ENCODE results near the gene DYNLL1. TPM values are rescaled to one million over a fixed set of nuclear protein-coding genes. Genes with fewer than 3 reads are reported as not detected.

DYNLL1 gene
- total and polyA plus RNA-seq, 7 experiments from 2014 or later = 35.0 to 301 (median 75.5) TPM

DNA sequence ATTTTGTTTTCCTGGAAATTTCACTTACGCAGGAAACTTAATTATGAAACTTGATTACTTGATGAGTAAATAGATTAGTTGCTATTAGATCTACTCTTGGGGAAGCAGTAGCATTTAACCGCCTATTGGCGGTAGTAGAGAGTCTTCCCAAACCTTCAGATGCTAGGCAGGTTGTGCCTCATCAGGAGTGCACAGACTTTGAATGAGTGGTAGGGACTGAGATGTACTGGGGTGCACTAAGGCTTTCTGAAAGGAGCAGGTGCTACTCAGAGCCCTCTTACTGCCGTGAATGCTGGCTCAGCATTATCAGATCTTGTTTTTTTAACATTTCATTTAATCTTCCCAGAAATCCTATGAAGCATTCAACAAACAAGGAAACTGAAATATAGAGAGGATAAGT lies 41.9 kb upstream of the DYNLL1 start:
- H3K27ac Mint-ChIP-seq = peak overlapping the region in 3 of 9 donors; percentile 30 to 65 (median 42)
- H3K36me3 Mint-ChIP-seq = peaks cover 0 to 19% (median 8%) of the 10 kb centered on the region in 5 donors
- Histone ChIP-seq H3K36me3 (ENCODE audit: control insufficient read depth in 2 of 3, insufficient read depth in 3 of 3, low read length in 3 of 3) (peaks cover 3 to 49% (median 17%) of the 10 kb centered on the region in 3 experiments), H3K27me3 (ENCODE audit: control insufficient read depth in 2 of 2, insufficient read depth in 2 of 2, low read length in 2 of 2) (no peaks in the 10 kb centered on the region), H3K4me1 (ENCODE audit: control insufficient read depth in 2 of 2, insufficient read depth in 2 of 2, low read length in 2 of 2) (peaks cover 0 to 3% of the 10 kb centered on the region in 2 donors), H3K9me3 (ENCODE audit: control insufficient read depth in 2 of 3, low read length in 3 of 3) (no peaks in the 10 kb centered on the region), H3K27ac (ENCODE audit: low read depth, low read length) (no peak overlapping the region), H3K4me3 (ENCODE audit: low read length) (no peak overlapping the region)
- POLR2A ChIA-PET = interaction anchor here (0.6 kb wide), 1 partner anchor 8 kb away, joined by 3 read pairs; the partner anchor contains the start of genes GATC and TRIAP1
- peak; percentile 90 for ATAC-seq
- intact Hi-C loops (cut with micrococcal nuclease) = loop anchor here in 1 of 2 donors (1.0 to 2.0 kb wide), 2 partner anchors 15 kb away; partner anchors contain the start of gene SRSF9
- DNase-seq = peak in 4 of 9 donors; percentile 23 to 41 (median 28)
- CTCF ChIA-PET = interaction anchor here (1.2 to 2.0 kb wide), 2 partner anchors 15 to 151 kb away, joined by 3 to 5 read pairs; partner anchors contain the start of gene SIRT4
- H3K9me3 Mint-ChIP-seq = no peaks in the 10 kb centered on the region
- peaks cover 5 to 16% (median 8%) of the 10 kb centered on the region in 7 donors for H3K4me1 Mint-ChIP-seq
- H3K4me3 Mint-ChIP-seq = no peak overlapping the region
- no peaks in the 10 kb centered on the region for H3K27me3 Mint-ChIP-seq

DNA sequence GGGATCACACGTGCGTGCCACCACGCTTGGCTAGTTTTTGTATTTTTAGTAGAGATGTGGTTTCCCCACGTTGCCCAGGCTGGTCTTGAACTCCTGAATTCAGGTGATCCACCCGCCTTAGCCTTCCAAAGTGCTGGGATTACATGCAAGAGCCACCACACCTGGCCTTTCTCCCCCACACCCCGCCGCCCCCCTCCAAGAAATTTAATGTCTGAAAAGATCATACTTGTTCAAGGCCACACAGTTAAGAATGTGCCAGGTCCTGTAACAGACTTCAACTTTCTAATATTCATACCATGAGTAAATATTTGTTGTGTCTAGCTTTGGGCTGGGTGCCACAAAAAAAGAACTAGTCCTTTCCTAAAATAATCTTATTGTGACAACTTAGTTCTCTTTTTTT lies 40.6 kb upstream of the DYNLL1 start:
- H3K4me1 ChIP-seq (ENCODE audit: control insufficient read depth in 2 of 2, insufficient read depth in 2 of 2, low read length in 2 of 2) = no peaks in the 10 kb centered on the region
- no peak overlapping the region for H3K27ac ChIP-seq (ENCODE audit: low read depth, low read length)
- H3K4me3 ChIP-seq (ENCODE audit: low read length) = no peak overlapping the region
- peaks cover 0 to 22% (median 12%) of the 10 kb centered on the region in 5 donors for H3K36me3 Mint-ChIP-seq
- intact Hi-C loops (cut with micrococcal nuclease) = loop anchor here in 1 of 2 donors (2.0 kb wide), 1 partner anchor 13 kb away; the partner anchor contains the start of gene SRSF9
- H3K4me3 Mint-ChIP-seq = peak overlapping the region in 1 of 10 donors; percentile 45
- H3K4me1 Mint-ChIP-seq = peaks cover 0 to 19% (median 4%) of the 10 kb centered on the region in 7 donors
- no peak for DNase-seq
- H3K9me3 ChIP-seq (ENCODE audit: control insufficient read depth in 2 of 3, low read length in 3 of 3) = no peaks in the 10 kb centered on the region
- H3K27me3 Mint-ChIP-seq = no peaks in the 10 kb centered on the region
- ATAC-seq = no peak
- no peak overlapping the region for H3K27ac Mint-ChIP-seq
- no peaks in the 10 kb centered on the region for H3K9me3 Mint-ChIP-seq
- ChIA-PET POLR2A (interaction anchor here (1.2 kb wide), 1 partner anchor 13 kb away, joined by 4 read pairs; no protein-coding TSS in a partner anchor), CTCF (interaction anchor here (0.6 kb wide), 1 partner anchor 397 kb away, joined by 3 read pairs; no protein-coding TSS in a partner anchor)
- H3K36me3 ChIP-seq (ENCODE audit: control insufficient read depth in 2 of 3, insufficient read depth in 3 of 3, low read length in 3 of 3) = peaks cover 6 to 62% (median 25%) of the 10 kb centered on the region in 3 experiments
- H3K27me3 ChIP-seq (ENCODE audit: control insufficient read depth in 2 of 2, insufficient read depth in 2 of 2, low read length in 2 of 2) = no peaks in the 10 kb centered on the region

DNA sequence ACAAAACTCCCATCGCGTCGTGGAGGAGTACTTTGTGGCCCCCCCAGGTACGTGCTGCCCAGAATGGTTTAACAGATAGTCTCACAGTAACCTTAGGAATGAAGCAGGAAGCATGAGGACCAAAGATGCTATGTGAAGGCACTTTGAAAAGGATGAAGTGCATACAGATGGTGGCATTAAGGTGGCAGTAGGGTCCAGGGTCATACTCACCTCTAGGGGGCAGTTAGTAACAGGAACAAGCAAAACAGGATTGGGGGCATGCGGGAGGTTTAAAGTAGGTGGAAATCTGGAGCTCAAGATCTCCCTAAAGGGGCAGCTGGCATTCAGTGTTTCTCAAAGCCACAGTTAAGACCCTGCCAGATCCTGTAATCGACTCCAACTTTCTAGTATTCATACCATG lies 38.8 kb upstream of the DYNLL1 start:
- Histone ChIP-seq H3K4me3 (ENCODE audit: low read length) (no peak overlapping the region), H3K36me3 (ENCODE audit: control insufficient read depth in 2 of 3, insufficient read depth in 3 of 3, low read length in 3 of 3) (peaks cover 8 to 74% (median 35%) of the 10 kb centered on the region in 3 experiments), H3K4me1 (ENCODE audit: control insufficient read depth in 2 of 2, insufficient read depth in 2 of 2, low read length in 2 of 2) (no peaks in the 10 kb centered on the region), H3K9me3 (ENCODE audit: control insufficient read depth in 2 of 3, low read length in 3 of 3) (no peaks in the 10 kb centered on the region), H3K27me3 (ENCODE audit: control insufficient read depth in 2 of 2, insufficient read depth in 2 of 2, low read length in 2 of 2) (no peaks in the 10 kb centered on the region), H3K27ac (ENCODE audit: low read depth, low read length) (no peak overlapping the region)
- POLR2A ChIA-PET = interaction anchor here (0.6 to 2.9 kb wide), 4 partner anchors 10 to 1788 kb away, joined by 3 to 24 read pairs (median 3); partner anchors contain the start of gene SRSF9
- CTCF ChIA-PET = interaction anchor here (0.7 to 1.6 kb wide), 3 partner anchors 10 to 516 kb away, joined by 3 to 6 read pairs (median 5); no protein-coding TSS in a partner anchor
- no peaks in the 10 kb centered on the region for H3K27me3 Mint-ChIP-seq
- ATAC-seq = peak; percentile 40
- no peak for DNase-seq
- H3K27ac Mint-ChIP-seq = peak overlapping the region in 4 of 9 donors; percentile 9 to 72 (median 54)
- H3K4me1 Mint-ChIP-seq = peaks cover 0 to 21% (median 4%) of the 10 kb centered on the region in 7 donors
- peaks cover 0 to 27% (median 14%) of the 10 kb centered on the region in 5 donors for H3K36me3 Mint-ChIP-seq
- H3K4me3 Mint-ChIP-seq = no peak overlapping the region
- intact Hi-C loops (cut with micrococcal nuclease) = no loop called here
- no peaks in the 10 kb centered on the region for H3K9me3 Mint-ChIP-seq

DNA sequence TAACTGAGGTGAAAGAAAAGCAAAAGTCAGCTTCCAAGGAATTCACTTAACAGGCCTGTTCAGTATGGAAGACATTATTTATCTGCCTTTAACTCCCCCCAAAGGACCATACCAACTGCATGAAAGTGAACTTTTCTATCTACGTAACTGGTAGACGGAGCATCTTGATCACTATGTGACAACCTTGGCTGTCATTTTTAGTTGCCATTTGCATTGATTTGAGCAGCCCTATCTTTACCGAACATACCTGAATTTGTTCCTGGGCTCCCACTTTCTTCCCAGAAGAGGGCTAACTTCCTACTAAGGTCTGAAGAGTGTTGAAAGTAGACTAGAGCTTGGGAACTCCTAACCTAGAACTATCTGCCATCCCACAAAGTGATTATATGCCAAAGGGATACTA lies 35.8 kb upstream of the DYNLL1 start:
- Histone ChIP-seq H3K4me3 (ENCODE audit: low read length) (no peak overlapping the region), H3K9me3 (ENCODE audit: control insufficient read depth in 2 of 3, low read length in 3 of 3) (no peaks in the 10 kb centered on the region), H3K36me3 (ENCODE audit: control insufficient read depth in 2 of 3, insufficient read depth in 3 of 3, low read length in 3 of 3) (peaks cover 26 to 91% (median 56%) of the 10 kb centered on the region in 3 experiments), H3K4me1 (ENCODE audit: control insufficient read depth in 2 of 2, insufficient read depth in 2 of 2, low read length in 2 of 2) (no peaks in the 10 kb centered on the region), H3K27me3 (ENCODE audit: control insufficient read depth in 2 of 2, insufficient read depth in 2 of 2, low read length in 2 of 2) (no peaks in the 10 kb centered on the region), H3K27ac (ENCODE audit: low read depth, low read length) (no peak overlapping the region)
- ATAC-seq = no peak
- peaks cover under 1 to 46% (median 19%) of the 10 kb centered on the region in 5 donors for H3K36me3 Mint-ChIP-seq
- no peak overlapping the region for H3K4me3 Mint-ChIP-seq
- H3K27ac Mint-ChIP-seq = no peak overlapping the region
- intact Hi-C loops (cut with micrococcal nuclease) = no loop called here
- ChIA-PET POLR2A (interaction anchor here (2.1 kb wide), 1 partner anchor 14 kb away, joined by 6 read pairs; the partner anchor contains the start of genes GATC and TRIAP1), CTCF (interaction anchor here (0.6 to 2.3 kb wide), 2 partner anchors 9 to 61 kb away, joined by 3 to 6 read pairs; partner anchors contain the start of gene SRSF9)
- no peaks in the 10 kb centered on the region for H3K27me3 Mint-ChIP-seq
- DNase-seq = no peak
- peaks cover 1 to 20% (median 5%) of the 10 kb centered on the region in 7 donors for H3K4me1 Mint-ChIP-seq
- no peaks in the 10 kb centered on the region for H3K9me3 Mint-ChIP-seq

DNA sequence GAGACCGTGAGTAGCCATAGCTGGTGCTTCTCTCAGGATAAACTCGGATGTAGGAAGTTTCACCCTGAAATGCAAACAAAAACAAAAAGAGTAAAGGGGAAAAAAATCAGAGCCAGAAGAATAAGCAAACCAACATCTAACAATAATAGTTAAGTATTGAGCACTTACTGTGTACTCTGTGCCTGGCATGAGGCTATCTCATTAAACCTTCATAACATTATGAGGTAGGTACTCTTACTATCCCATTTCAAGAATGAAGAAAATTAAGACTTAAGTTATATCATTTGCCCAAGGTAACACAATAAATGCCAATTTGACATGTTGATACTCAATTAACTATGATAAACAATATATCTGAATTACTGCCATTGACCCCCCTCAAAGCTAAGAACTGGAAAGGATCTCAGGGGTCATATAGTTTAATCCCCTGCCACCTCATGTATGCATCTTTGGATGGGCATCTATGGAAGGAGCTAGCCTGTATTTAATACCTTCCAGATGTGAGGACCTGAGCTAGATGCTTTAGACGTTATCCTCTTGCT lies 33.7 kb upstream of the DYNLL1 start:
- POLR2A ChIA-PET = interaction anchor here (0.6 to 1.8 kb wide), 3 partner anchors 10 to 222 kb away, joined by 3 to 6 read pairs (median 6); no protein-coding TSS in a partner anchor
- Mint-ChIP-seq H3K36me3 (peaks cover 4 to 44% (median 15%) of the 10 kb centered on the region in 5 donors), H3K27me3 (no peaks in the 10 kb centered on the region), H3K4me1 (peaks cover 12 to 26% (median 24%) of the 10 kb centered on the region in 7 donors), H3K4me3 (no peak overlapping the region), H3K9me3 (no peaks in the 10 kb centered on the region), H3K27ac (peak overlapping the region in 2 of 9 donors; percentile 16 to 67)
- DNase-seq (no peak), ATAC-seq (no peak)
- H3K4me1 ChIP-seq (ENCODE audit: control insufficient read depth in 2 of 2, insufficient read depth in 2 of 2, low read length in 2 of 2) = peaks cover 0 to 9% of the 10 kb centered on the region in 2 donors
- intact Hi-C loops (cut with micrococcal nuclease) = no loop called here
- H3K27ac ChIP-seq (ENCODE audit: low read depth, low read length) = no peak overlapping the region
- H3K27me3 ChIP-seq (ENCODE audit: control insufficient read depth in 2 of 2, insufficient read depth in 2 of 2, low read length in 2 of 2) = no peaks in the 10 kb centered on the region
- peaks cover 26 to 82% (median 61%) of the 10 kb centered on the region in 3 experiments for H3K36me3 ChIP-seq (ENCODE audit: control insufficient read depth in 2 of 3, insufficient read depth in 3 of 3, low read length in 3 of 3)
- CTCF ChIA-PET = no interaction called here
- no peak overlapping the region for H3K4me3 ChIP-seq (ENCODE audit: low read length)
- H3K9me3 ChIP-seq (ENCODE audit: control insufficient read depth in 2 of 3, low read length in 3 of 3) = no peaks in the 10 kb centered on the region

DNA sequence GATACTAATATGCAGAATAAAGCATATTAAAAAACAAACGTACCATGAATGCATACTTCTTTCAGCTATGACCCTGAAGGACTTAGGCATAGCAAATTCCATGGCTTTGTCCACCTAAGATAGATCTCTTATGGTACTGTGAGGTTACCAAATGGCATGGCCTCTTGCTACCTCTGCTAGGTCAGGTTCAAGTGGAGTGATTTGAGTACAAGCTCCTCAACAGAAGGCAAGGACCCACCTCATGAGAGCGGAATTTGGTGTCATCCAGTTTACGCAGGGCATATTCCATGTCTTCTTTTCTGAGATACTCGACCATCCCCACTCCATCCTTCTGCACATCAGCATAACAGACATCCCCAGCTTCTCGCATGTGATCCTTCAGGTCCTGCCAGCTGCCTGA lies 32.2 kb upstream of the DYNLL1 start:
- H3K27ac Mint-ChIP-seq = peak overlapping the region in 1 of 9 donors; percentile 69
- DNase-seq (no peak), ATAC-seq (no peak)
- POLR2A ChIA-PET = interaction anchor here (0.7 to 1.8 kb wide), 3 partner anchors 9 to 20 kb away, joined by 4 to 6 read pairs (median 4); no protein-coding TSS in a partner anchor
- no peaks in the 10 kb centered on the region for H3K9me3 Mint-ChIP-seq
- Histone ChIP-seq H3K4me3 (ENCODE audit: low read length) (no peak overlapping the region), H3K27ac (ENCODE audit: low read depth, low read length) (no peak overlapping the region), H3K27me3 (ENCODE audit: control insufficient read depth in 2 of 2, insufficient read depth in 2 of 2, low read length in 2 of 2) (no peaks in the 10 kb centered on the region), H3K4me1 (ENCODE audit: control insufficient read depth in 2 of 2, insufficient read depth in 2 of 2, low read length in 2 of 2) (peaks cover 0 to 17% of the 10 kb centered on the region in 2 donors), H3K36me3 (ENCODE audit: control insufficient read depth in 2 of 3, insufficient read depth in 3 of 3, low read length in 3 of 3) (peaks cover 26 to 69% (median 55%) of the 10 kb centered on the region in 3 experiments), H3K9me3 (ENCODE audit: control insufficient read depth in 2 of 3, low read length in 3 of 3) (no peaks in the 10 kb centered on the region)
- intact Hi-C loops (cut with micrococcal nuclease) = no loop called here
- peaks cover 23 to 40% (median 35%) of the 10 kb centered on the region in 7 donors for H3K4me1 Mint-ChIP-seq
- H3K36me3 Mint-ChIP-seq = peaks cover 4 to 41% (median 15%) of the 10 kb centered on the region in 5 donors
- CTCF ChIA-PET = interaction anchor here (0.5 to 1.6 kb wide), 4 partner anchors 11 to 135 kb away, joined by 3 to 4 read pairs (median 3); no protein-coding TSS in a partner anchor
- H3K4me3 Mint-ChIP-seq = no peak overlapping the region
- H3K27me3 Mint-ChIP-seq = no peaks in the 10 kb centered on the region

Data from naive thymus-derived CD4-positive, alpha-beta T cell (primary cell).